Parathyroid adenoma (tissue), 2 donors: Measurements from ENCODE around the gene GNB1.
A peak's percentile ranks its signal among the peaks of the same experiment; 100 is the strongest.

Source experiments
- H2AFZ ChIP-seq: fragments of 300-600 bp; sonication (generic); one replicate; pipeline ENCODE4 v1.7.0; 2017; ENCODE audit warnings: antibody characterized with exemption, mild to moderate bottlenecking
- H3K27ac ChIP-seq: fragments of 300-600 bp; sonication (generic); one replicate; pipeline ENCODE4 v1.7.0; 2017
- H3K27me3 ChIP-seq: fragments of 300-600 bp; sonication (generic); one replicate; pipeline ENCODE4 v1.7.0; 2017; ENCODE audit warnings: low read length; ENCODE audit not compliant: control insufficient read depth, insufficient read depth
- H3K36me3 ChIP-seq: fragments of 300-600 bp; sonication (generic); one replicate; pipeline ENCODE4 v1.7.0; 2017; ENCODE audit warnings: low read length; ENCODE audit not compliant: control insufficient read depth, insufficient read depth
- H3K4me1 ChIP-seq: fragments of 300-600 bp; sonication (generic); one replicate; pipeline ENCODE4 v1.7.0; 2017; ENCODE audit warnings: control low read depth
- H3K4me2 ChIP-seq: fragments of 300-600 bp; sonication (generic); one replicate; pipeline ENCODE4 v1.7.0; 2017; ENCODE audit warnings: low read length
- H3K4me3 ChIP-seq: fragments of 300-600 bp; sonication (generic); one replicate; pipeline ENCODE4 v1.7.0; 2017; ENCODE audit warnings: low read depth, low read length
- H3K79me2 ChIP-seq: fragments of 300-600 bp; sonication (generic); one replicate; pipeline ENCODE4 v1.7.0; 2017; ENCODE audit warnings: control low read depth
- H3K9ac ChIP-seq: fragments of 300-600 bp; sonication (generic); one replicate; pipeline ENCODE4 v1.7.0; 2017; ENCODE audit warnings: mild to moderate bottlenecking
- H3K9me3 ChIP-seq: fragments of 300-600 bp; sonication (generic); one replicate; pipeline ENCODE4 v1.7.0; 2017; ENCODE audit warnings: low read length; ENCODE audit not compliant: control insufficient read depth
- TF ChIP-seq, protein P1 (sequence below): fragments of 300-600 bp; sonication (generic); IDR thresholded peaks from one replicate; pipeline ENCODE4 v1.7.0; 2017; ENCODE audit warnings: antibody characterized with exemption, mild to moderate bottlenecking
- donor health status: primary hyperparathyroidism.

The GNB1 gene

DNA sequence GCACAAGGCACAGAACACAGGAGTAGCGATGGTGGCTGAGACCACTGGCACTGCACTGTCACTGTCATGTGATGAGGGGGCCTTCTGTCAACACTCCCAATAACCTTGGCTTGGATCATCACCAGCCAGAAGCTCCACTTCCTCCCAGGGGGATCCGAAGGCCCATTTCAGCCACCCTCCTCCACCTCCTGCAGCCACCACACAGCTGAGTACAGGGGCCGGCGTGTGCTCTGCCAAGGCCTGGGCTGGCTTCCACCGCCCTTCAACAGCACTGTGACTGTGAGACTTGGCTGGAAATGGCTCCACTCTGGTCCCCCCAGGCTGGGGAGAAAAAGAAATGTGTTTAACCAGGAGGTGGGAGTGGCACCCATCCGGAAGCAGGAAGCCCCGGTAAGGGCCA lies 102.8 kb downstream of the GNB1 start:
- H3K4me3 ChIP-seq, result no peak overlapping the region
- H3K27ac ChIP-seq, result no peak overlapping the region
- H2AFZ ChIP-seq, result no peak overlapping the region
- no peaks in the 10 kb centered on the region for H3K9me3 ChIP-seq
- H3K36me3 ChIP-seq, result no peaks in the 10 kb centered on the region
- H3K9ac ChIP-seq, result no peak overlapping the region
- no peaks in the 10 kb centered on the region for H3K4me1 ChIP-seq
- H3K27me3 ChIP-seq, result no peaks in the 10 kb centered on the region
- H3K79me2 ChIP-seq, result no peaks in the 10 kb centered on the region
- TF ChIP-seq, protein P1, sequence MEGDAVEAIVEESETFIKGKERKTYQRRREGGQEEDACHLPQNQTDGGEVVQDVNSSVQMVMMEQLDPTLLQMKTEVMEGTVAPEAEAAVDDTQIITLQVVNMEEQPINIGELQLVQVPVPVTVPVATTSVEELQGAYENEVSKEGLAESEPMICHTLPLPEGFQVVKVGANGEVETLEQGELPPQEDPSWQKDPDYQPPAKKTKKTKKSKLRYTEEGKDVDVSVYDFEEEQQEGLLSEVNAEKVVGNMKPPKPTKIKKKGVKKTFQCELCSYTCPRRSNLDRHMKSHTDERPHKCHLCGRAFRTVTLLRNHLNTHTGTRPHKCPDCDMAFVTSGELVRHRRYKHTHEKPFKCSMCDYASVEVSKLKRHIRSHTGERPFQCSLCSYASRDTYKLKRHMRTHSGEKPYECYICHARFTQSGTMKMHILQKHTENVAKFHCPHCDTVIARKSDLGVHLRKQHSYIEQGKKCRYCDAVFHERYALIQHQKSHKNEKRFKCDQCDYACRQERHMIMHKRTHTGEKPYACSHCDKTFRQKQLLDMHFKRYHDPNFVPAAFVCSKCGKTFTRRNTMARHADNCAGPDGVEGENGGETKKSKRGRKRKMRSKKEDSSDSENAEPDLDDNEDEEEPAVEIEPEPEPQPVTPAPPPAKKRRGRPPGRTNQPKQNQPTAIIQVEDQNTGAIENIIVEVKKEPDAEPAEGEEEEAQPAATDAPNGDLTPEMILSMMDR, result no peak
- H3K4me2 ChIP-seq, result no peak overlapping the region

DNA sequence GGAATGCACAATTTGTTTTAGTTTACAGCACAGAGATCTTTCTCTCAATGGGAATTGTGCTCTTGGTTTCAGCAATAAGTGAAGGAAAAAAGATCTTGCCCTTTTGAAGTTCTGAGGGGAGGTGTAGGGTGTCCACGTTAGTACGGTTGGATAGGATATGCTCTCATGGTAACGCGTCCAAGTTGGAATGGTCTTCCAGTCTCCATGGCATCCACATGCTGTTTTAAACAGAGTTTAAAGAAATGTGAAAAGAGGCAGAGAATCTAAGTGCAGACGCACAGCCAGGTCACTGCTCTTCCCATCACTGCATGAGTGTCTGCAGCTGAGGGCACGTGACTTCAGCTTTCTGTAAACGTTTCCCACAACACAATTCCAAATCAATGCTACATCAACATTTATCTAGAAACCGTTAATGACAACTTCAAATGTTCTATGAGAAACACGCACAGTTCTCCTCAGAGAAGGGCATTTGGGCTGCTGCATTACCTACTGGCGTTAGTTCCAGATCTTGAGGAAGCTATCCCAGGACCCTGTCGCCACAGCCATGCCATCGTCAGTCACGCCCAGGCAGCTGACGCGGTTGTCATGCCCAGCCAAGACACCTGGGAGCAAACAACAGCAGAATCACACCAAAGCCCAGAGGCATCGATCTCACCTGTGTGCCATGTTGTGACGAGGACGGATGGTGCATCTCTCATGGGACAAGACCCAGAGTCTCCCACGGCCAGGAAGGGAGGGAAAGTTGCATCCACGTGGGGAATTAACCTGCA lies 103.9 kb downstream of the GNB1 start:
- H3K4me2 ChIP-seq, result no peak overlapping the region
- H2AFZ ChIP-seq, result no peak overlapping the region
- no peaks in the 10 kb centered on the region for H3K9me3 ChIP-seq
- no peak overlapping the region for H3K4me3 ChIP-seq
- H3K9ac ChIP-seq, result no peak overlapping the region
- no peaks in the 10 kb centered on the region for H3K4me1 ChIP-seq
- no peaks in the 10 kb centered on the region for H3K27me3 ChIP-seq
- no peak overlapping the region for H3K27ac ChIP-seq
- TF ChIP-seq, protein P1, result no peak
- no peaks in the 10 kb centered on the region for H3K79me2 ChIP-seq
- H3K36me3 ChIP-seq, result no peaks in the 10 kb centered on the region

DNA sequence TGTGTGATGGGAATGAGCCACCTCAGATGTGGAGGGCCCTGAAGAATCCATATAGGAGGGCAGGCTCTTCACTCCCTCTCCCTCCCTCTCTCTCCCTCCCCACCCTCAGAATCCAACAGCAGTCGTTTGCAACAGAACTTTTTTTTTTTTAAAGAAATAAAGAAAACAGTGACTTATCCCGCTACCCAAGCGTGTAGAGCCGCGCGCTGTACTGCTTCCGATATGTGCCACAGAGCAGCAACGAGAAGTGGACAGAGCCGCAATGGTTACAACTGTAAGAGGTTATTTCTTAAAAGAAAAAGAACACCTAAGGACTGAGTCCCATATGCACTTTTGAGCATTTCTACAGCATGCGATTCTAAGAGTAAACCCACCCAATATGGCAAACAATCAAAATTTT lies 105.2 kb downstream of the GNB1 start:
- Histone ChIP-seq H3K36me3 (no peaks in the 10 kb centered on the region), H3K4me1 (no peaks in the 10 kb centered on the region), H3K27me3 (no peaks in the 10 kb centered on the region), H3K9ac (no peak overlapping the region), H3K27ac (no peak overlapping the region), H3K4me3 (no peak overlapping the region), H3K4me2 (no peak overlapping the region), H3K9me3 (no peaks in the 10 kb centered on the region), H2AFZ (no peak overlapping the region), H3K79me2 (no peaks in the 10 kb centered on the region)
- TF ChIP-seq, protein P1, result no peak

DNA sequence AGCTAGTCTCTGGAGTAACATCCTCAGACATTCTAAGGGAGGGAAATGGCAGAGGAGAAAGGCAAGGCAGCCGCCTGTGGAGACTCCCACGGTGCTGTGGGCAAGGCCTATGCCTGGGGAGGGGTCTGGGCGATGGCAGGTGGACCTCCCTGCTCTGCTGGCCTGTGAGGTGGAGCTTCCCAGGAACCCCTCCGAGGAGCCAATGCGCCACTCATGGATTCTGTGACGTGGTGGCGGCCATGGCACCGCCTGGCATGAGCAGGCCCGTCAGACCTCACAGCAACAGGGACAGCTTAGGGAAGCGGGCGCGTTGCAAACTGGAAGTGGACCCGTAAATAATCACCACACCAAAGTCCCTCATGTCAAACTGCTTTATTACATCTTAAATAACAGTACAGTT lies 106.0 kb downstream of the GNB1 start:
- Histone ChIP-seq H3K27ac (no peak overlapping the region), H3K4me2 (no peak overlapping the region), H3K27me3 (no peaks in the 10 kb centered on the region), H2AFZ (no peak overlapping the region), H3K36me3 (no peaks in the 10 kb centered on the region), H3K4me3 (no peak overlapping the region), H3K9ac (no peak overlapping the region), H3K9me3 (no peaks in the 10 kb centered on the region), H3K4me1 (no peaks in the 10 kb centered on the region), H3K79me2 (no peaks in the 10 kb centered on the region)
- TF ChIP-seq, protein P1, result no peak

DNA sequence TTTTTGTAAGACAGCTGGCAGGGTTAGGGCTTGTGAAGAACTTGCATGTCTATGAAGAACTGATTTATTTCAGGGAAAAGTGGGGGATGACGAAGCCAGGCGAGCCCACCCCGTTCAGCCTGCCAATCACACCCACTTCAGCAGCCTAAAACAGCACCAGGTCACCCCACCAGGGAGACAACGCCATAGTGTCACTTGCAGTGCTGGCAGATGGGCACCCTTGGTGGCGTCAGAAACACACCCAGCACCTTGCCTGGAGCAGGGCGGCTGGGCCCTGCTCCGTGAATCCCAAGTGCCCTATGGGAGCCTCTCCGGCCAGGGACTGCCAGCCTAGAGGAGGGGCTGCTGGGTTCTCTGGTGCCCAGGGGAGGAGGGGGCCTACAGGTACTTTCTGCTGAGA lies 107.6 kb downstream of the GNB1 start:
- Histone ChIP-seq H3K4me3 (no peak overlapping the region), H3K79me2 (no peaks in the 10 kb centered on the region), H3K9me3 (no peaks in the 10 kb centered on the region), H3K4me1 (no peaks in the 10 kb centered on the region), H3K27ac (peak overlapping the region; percentile 59), H3K9ac (no peak overlapping the region), H3K36me3 (no peaks in the 10 kb centered on the region), H2AFZ (no peak overlapping the region), H3K27me3 (no peaks in the 10 kb centered on the region), H3K4me2 (no peak overlapping the region)
- TF ChIP-seq, protein P1, result no peak
